Fibroblast of skin of abdomen (primary cell): Measurements from ENCODE around the gene TP53I13. TPM values are rescaled to one million over a fixed set of nuclear protein-coding genes. Genes with fewer than 3 reads are reported as not detected.
A peak's percentile ranks its signal among the peaks of the same experiment; 100 is the strongest.
"Not testable (repeated sequence)": the region's sequence is repeated elsewhere in the genome, so short reads cannot be mapped to it uniquely, and the experiment has no call there.

Source experiments
- DNase-seq: peaks from one replicate; pipeline ENCODE4 v3.0.0-alpha.2; 2013
- polyA plus RNA-seq, 2 experiments: library from polyadenylated mRNA; unstranded; fragments of 120-200 nt; gene quantifications; one replicate each; pipeline ENCODE4 v1.2.1, GENCODE V29; 2013; ENCODE audit not compliant: insufficient read length in 2 of 2

Gene TP53I13
- polyA plus RNA-seq (2013, experiment 1 of 2; ENCODE audit: insufficient read length), result 35.0 TPM
- 41.7 TPM for polyA plus RNA-seq (2013, experiment 2 of 2; ENCODE audit: insufficient read length)

GRCh38 chr17:29568331-29569244 is at the start of gene TP53I13:
Gene TP53I13, plus strand, starts transcription at chr17:29568701. Its CDS starts 58 bp downstream, at chr17:29568759.
- DNase-seq, result peak; percentile 86

- peak; percentile 2 for DNase-seq
Measured at GRCh38 chr17:29524692-29525091, 43.8 kb upstream of the TP53I13 start.

GRCh38 chr17:29526322-29526721 is 42.2 kb upstream of the TP53I13 start:
- DNase-seq, result no peak

- no peak for DNase-seq
Measured at GRCh38 chr17:29533976-29534375, 34.5 kb upstream of the TP53I13 start.

- no peak for DNase-seq
Measured at GRCh38 chr17:29544066-29544465, 24.4 kb upstream of the TP53I13 start.

- DNase-seq, result no peak
Measured at GRCh38 chr17:29546085-29546484, 22.4 kb upstream of the TP53I13 start.

- DNase-seq, result no peak
Measured at GRCh38 chr17:29546830-29547229, 21.7 kb upstream of the TP53I13 start.

GRCh38 chr17:29549177-29549923 is 19.2 kb upstream of the TP53I13 start:
- DNase-seq, result no peak

GRCh38 chr17:29555840-29556239 is 12.7 kb upstream of the TP53I13 start:
- DNase-seq, result no peak

- no peak for DNase-seq
Measured at GRCh38 chr17:29557085-29557738, 11.3 kb upstream of the TP53I13 start.

- no peak for DNase-seq
Measured at GRCh38 chr17:29557739-29558116, 10.8 kb upstream of the TP53I13 start.

GRCh38 chr17:29558139-29558538 is 10.4 kb upstream of the TP53I13 start:
- not testable (repeated sequence) for DNase-seq

- DNase-seq, result no peak
Measured at GRCh38 chr17:29559640-29560039, 8.9 kb upstream of the TP53I13 start.

- no peak for DNase-seq
Measured at GRCh38 chr17:29560316-29560715, 8.2 kb upstream of the TP53I13 start.

- DNase-seq, result no peak
Measured at GRCh38 chr17:29561554-29562517, 6.7 kb upstream of the TP53I13 start.

- no peak for DNase-seq
Measured at GRCh38 chr17:29562615-29563014, 5.9 kb upstream of the TP53I13 start.

- no peak for DNase-seq
Measured at GRCh38 chr17:29563816-29564215, 4.7 kb upstream of the TP53I13 start.

GRCh38 chr17:29565643-29566472 is 2.6 kb upstream of the TP53I13 start:
- no peak for DNase-seq

- DNase-seq, result peak; percentile 58
Measured at GRCh38 chr17:29566473-29567303, 1.8 kb upstream of the TP53I13 start, which contains the start of gene ABHD15. Gene ABHD15, minus strand, starts transcription at chr17:29567037. Its CDS starts 71 bp downstream, at chr17:29566966.

GRCh38 chr17:29567304-29567553 is 1.3 kb upstream of the TP53I13 start:
- no peak for DNase-seq
